HFF-Myc (cell line): Measurements from ENCODE around the gene EFTUD2.
A peak's percentile ranks its signal among the peaks of the same experiment; 100 is the strongest.

Experiments
- DNase-seq: peaks from one replicate; pipeline ENCODE4 v3.0.0-alpha.2; 2011; ENCODE audit warnings: low read depth; ENCODE audit errors: extremely low read depth
- H3K4me3 ChIP-seq: replicated peaks from 2 replicates; pipeline ENCODE4 v1.5.1; 2011; ENCODE audit warnings: low read depth, mild to moderate bottlenecking, control low read depth, low read length
- CTCF ChIP-seq: IDR thresholded peaks from 2 replicates; pipeline ENCODE4 v1.5.1; 2012; ENCODE audit warnings: mild to moderate bottlenecking, low read depth, low read length, control low read depth; ENCODE audit errors: missing control alignments

EFTUD2 gene

GRCh38 chr17:44878627-44879221 is 20.5 kb downstream of the EFTUD2 start:
- no peak for DNase-seq
- peak; percentile 61 for TF ChIP-seq CTCF

GRCh38 chr17:44877121-44877520 is 22.1 kb downstream of the EFTUD2 start:
- no peak for DNase-seq
- TF ChIP-seq CTCF: no peak
- H3K4me3 ChIP-seq: no peak overlapping the region

More at GRCh38 chr17:44878627-44879221, 20.5 kb downstream of the EFTUD2 start:
- no peak overlapping the region for H3K4me3 ChIP-seq

- no peak for TF ChIP-seq CTCF
- no peak overlapping the region for H3K4me3 ChIP-seq
- no peak for DNase-seq
These were observed 23.5 kb downstream of the EFTUD2 start for GRCh38 chr17:44875761-44876160.

GRCh38 chr17:44872131-44872768 is 27.0 kb downstream of the EFTUD2 start:
- no peak for TF ChIP-seq CTCF
- DNase-seq: no peak
- H3K4me3 ChIP-seq: no peak overlapping the region

GRCh38 chr17:44871556-44871955 is 27.7 kb downstream of the EFTUD2 start:
- no peak for DNase-seq
- no peak for TF ChIP-seq CTCF
- no peak overlapping the region for H3K4me3 ChIP-seq

GRCh38 chr17:44867841-44868240 is 31.4 kb downstream of the EFTUD2 start:
- no peak for TF ChIP-seq CTCF
- H3K4me3 ChIP-seq: no peak overlapping the region
- no peak for DNase-seq
